Epithelial cell of esophagus (primary cell): Measurements from ENCODE around the gene ADGRD2.
"Not testable (repeated sequence)": the region's sequence is repeated elsewhere in the genome, so short reads cannot be mapped to it uniquely, and the experiment has no call there.

Experiments
- DNase-seq: peaks from one replicate; pipeline ENCODE4 v3.0.0; 2010; ENCODE audit warnings: low read depth
- H3K4me3 ChIP-seq: 2 replicates; pipeline ENCODE4 v1.5.1; 2011; ENCODE audit warnings: mild to moderate bottlenecking, low read length, control low read depth
- CTCF ChIP-seq: IDR thresholded peaks from 2 replicates; pipeline ENCODE4 v1.5.1; 2011; ENCODE audit warnings: low read depth, mild to moderate bottlenecking, low read length, control low read depth, inconsistent platforms; ENCODE audit not compliant: insufficient read depth; ENCODE audit errors: missing control alignments

The ADGRD2 gene

GRCh38 chr9:124423591-124423990 is 26.7 kb upstream of the ADGRD2 start:
- no peak for DNase-seq
- no peak overlapping the region for H3K4me3 ChIP-seq
- no peak for TF ChIP-seq CTCF

DNA sequence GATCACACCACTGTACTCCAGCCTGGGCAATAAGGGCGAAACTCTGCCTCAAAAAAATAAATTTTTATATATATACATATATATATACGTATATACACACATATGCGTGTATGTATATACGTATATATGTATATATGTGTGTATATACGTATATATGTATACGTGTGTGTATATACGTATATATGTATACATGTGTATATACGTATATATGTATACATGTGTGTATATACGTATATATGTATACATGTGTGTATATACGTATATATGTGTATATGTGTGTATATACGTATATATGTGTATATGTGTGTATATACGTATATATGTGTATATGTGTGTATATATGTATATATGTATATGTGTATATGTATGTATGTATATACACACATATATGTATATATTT is 24.5 kb upstream of the ADGRD2 start:
- DNase-seq, H3K4me3 ChIP-seq: not testable (repeated sequence)

- no peak overlapping the region for H3K4me3 ChIP-seq
- no peak for DNase-seq
- no peak for TF ChIP-seq CTCF
These were observed 23.9 kb upstream of the ADGRD2 start for GRCh38 chr9:124426361-124426760.

DNA sequence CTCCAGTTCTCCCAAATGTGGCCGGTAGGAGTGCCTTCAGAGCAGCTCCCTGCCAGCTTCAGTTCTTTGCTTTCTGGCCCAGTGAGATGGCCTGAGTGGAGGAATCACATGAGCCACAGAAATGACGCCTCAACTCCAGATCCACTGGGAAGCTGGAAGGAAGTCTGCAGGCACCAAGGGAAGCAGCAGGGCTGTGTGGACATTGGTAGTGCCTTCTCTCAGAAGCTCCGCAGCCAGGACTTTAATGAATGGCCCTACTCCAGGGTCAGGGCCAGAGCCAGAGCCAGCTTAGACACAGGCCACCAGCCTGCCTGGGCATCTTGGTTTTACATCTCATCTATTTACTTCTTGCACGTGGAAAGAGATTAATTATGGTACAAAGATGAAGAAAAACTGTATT is 23.0 kb upstream of the ADGRD2 start:
- no peak overlapping the region for H3K4me3 ChIP-seq
- DNase-seq = no peak
- no peak for TF ChIP-seq CTCF

DNA sequence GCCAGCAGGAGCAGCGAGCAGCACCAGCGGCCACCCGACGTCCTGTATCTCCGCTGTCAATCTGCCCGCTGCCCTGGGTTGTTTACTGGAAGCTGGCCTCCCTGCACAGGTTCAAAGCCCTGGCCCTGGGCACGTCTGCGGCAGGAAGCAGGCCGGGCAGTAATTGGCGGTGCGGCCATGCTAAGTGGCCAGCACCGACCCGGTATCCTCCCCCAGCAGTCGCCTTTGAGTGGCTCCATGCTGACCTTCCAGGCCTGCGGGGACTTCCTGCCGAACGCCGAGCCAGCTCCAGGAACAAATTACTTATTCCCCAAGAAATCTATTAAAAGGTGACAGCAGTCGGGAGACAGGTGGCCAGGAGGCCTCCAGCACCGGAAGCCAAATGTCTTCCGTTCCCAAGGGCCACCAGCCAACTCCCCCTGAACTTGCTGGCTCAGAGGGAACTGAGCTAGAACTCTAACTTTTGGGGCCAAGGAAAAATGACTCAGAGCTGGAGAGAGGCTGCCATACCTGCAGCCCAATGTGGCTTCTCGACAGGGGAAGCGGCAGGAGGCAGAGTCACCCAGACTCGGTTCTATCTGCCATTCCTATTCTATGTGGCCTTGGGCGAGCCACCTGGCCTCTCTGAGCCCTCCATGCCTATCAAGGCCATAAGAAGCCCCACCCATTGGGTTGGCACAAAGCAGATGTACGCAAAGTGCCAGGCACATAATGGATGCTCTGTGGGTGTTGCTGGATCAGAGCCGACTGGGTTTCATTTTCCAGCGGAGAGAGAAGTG is 21.3 kb upstream of the ADGRD2 start:
- no peak overlapping the region for H3K4me3 ChIP-seq
- DNase-seq = no peak
- TF ChIP-seq CTCF = no peak

DNA sequence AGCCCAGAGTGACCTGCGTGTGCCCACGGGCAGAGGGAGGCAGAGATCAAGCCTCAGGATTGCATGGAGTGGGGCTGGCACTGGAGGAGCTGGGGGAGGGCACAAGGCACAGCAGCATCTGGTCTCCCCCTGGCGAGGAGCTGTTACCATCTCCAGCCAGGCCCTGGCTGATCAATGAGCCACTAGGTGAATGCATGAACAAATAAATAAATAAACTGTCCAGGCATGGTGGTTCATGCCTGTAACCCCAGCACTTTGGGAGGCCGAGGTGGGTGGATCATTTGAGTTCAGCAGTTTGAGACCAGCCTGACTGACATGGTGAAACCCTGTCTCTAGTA is 20.8 kb upstream of the ADGRD2 start:
- DNase-seq = no peak
- H3K4me3 ChIP-seq = no peak overlapping the region
- TF ChIP-seq CTCF = no peak

- TF ChIP-seq CTCF = no peak
- no peak overlapping the region for H3K4me3 ChIP-seq
- peak; percentile 48 for DNase-seq
These were observed 13.9 kb upstream of the ADGRD2 start for GRCh38 chr9:124436320-124436719.
